SU-DHL-6 (cell line): Measurements from ENCODE around the gene FOXM1.

Experiments used
- H2AFZ ChIP-seq: fragments of 200-600 bp; sonication (generic); 2 replicates; pipeline ENCODE4 v1.6.1; 2014; ENCODE audit warnings: low read depth, mild to moderate bottlenecking, moderate library complexity, mixed read lengths, antibody characterized with exemption, low read length; ENCODE audit not compliant: severe bottlenecking
- H3F3A ChIP-seq: fragments of 200-600 bp; shearing (Covaris generic); 2 replicates; pipeline ENCODE4 v1.6.0; 2016; ENCODE audit warnings: antibody characterized with exemption, mild to moderate bottlenecking; ENCODE audit not compliant: insufficient read depth
- H3K27ac ChIP-seq: fragments of 200-600 bp; sonication (generic); 2 replicates; pipeline ENCODE4 v1.5.1; 2016; ENCODE audit warnings: low read depth, mild to moderate bottlenecking, low read length, moderate library complexity, mixed read lengths
- H3K27me3 ChIP-seq: fragments of 200-600 bp; sonication (generic), shearing (Covaris generic); 2 replicates; pipeline ENCODE4 v1.6.0; 2014; ENCODE audit warnings: mild to moderate bottlenecking, low read length
- H3K36me3 ChIP-seq: fragments of 200-600 bp; sonication (generic); 2 replicates; pipeline ENCODE4 v1.6.1; 2014; ENCODE audit warnings: mild to moderate bottlenecking, low read length, mixed read lengths
- H3K4me2 ChIP-seq: fragments of 300-600, 200-600 bp; shearing (Covaris generic), sonication (generic); 2 replicates; pipeline ENCODE4 v1.6.0; 2014; ENCODE audit warnings: low read length, low read depth, mild to moderate bottlenecking; ENCODE audit not compliant: poor library complexity, severe bottlenecking
- H3K4me3 ChIP-seq: fragments of 200-600 bp; sonication (generic); 2 replicates; pipeline ENCODE4 v1.5.1; 2014; ENCODE audit warnings: antibody characterized with exemption, low read length, mild to moderate bottlenecking, mixed read lengths; ENCODE audit not compliant: insufficient read depth, poor library complexity, severe bottlenecking
- H3K79me2 ChIP-seq: fragments of 200-600 bp; sonication (generic); 2 replicates; pipeline ENCODE4 v1.6.1; 2014; ENCODE audit warnings: mild to moderate bottlenecking, low read length, moderate library complexity; ENCODE audit not compliant: insufficient read depth
- H3K9ac ChIP-seq: fragments of 200-600 bp; sonication (generic); 2 replicates; pipeline ENCODE4 v1.7.0; 2014; ENCODE audit warnings: mild to moderate bottlenecking, low read length
- H3K9me2 ChIP-seq: fragments of 200-600 bp; sonication (generic); replicated peaks from 2 replicates; pipeline ENCODE4 v1.6.1; 2014; ENCODE audit warnings: low read length; ENCODE audit not compliant: insufficient read depth
- H3K9me3 ChIP-seq: fragments of 200-600 bp; sonication (generic); 2 replicates; pipeline ENCODE4 v1.6.1; 2014; ENCODE audit warnings: low read length, mixed read lengths; ENCODE audit not compliant: insufficient read depth
- H4K20me1 ChIP-seq: fragments of 200-600 bp; sonication (generic); 2 replicates; pipeline ENCODE4 v1.6.1; 2014; ENCODE audit warnings: low read depth, mild to moderate bottlenecking, antibody characterized with exemption, low read length, moderate library complexity, mixed read lengths
- CTCF ChIP-seq: fragments of 200-600 bp; sonication (generic); IDR thresholded peaks from one replicate; pipeline ENCODE4 v1.5.1; 2017; ENCODE audit warnings: antibody characterized with exemption, mild to moderate bottlenecking, low read length, moderate library complexity; ENCODE audit not compliant: insufficient read depth, poor library complexity, severe bottlenecking
- EZH2phosphoT487 ChIP-seq: fragments of 200-600 bp; sonication (generic), shearing (Covaris generic); conservative IDR thresholded peaks from 2 replicates; pipeline ENCODE4 v1.6.1; 2018; ENCODE audit warnings: mild to moderate bottlenecking, antibody characterized with exemption, low read length, moderate library complexity, mixed read lengths

FOXM1 gene

DNA sequence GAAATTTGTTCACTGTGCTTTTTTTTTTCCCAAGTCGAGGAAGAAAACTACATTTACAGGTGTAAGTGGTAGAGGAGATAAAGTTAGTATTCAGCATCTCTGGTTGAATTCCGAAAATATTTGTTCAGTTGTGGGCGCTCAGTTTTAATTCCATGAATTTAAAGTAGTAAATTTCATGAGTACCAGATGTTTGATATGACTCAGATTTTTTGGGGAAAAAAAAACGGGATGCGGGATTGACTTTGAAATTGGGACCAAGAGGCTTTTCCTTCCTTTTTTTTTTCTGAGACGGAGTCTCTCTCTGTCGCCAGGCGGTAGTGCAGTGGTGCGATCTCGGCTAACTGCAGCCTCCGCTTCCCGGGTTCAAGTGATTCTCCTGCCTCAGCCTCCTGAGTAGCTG is 15.3 kb upstream of the FOXM1 start:
- H3K27ac ChIP-seq = no peak overlapping the region
- H3K4me2 ChIP-seq = peak overlapping the region; percentile 82
- no peaks in the 10 kb centered on the region for H4K20me1 ChIP-seq
- no peak for TF ChIP-seq CTCF
- no peak for TF ChIP-seq EZH2phosphoT487
- H3F3A ChIP-seq = peaks cover 28% of the 10 kb centered on the region
- H2AFZ ChIP-seq = no peak overlapping the region
- H3K9me2 ChIP-seq = no peaks in the 10 kb centered on the region
- no peak overlapping the region for H3K4me3 ChIP-seq
- no peak overlapping the region for H3K9ac ChIP-seq
- H3K79me2 ChIP-seq = no peaks in the 10 kb centered on the region; the same call in 1 of the 2 replicates
- H3K9me3 ChIP-seq = no peaks in the 10 kb centered on the region
- H3K36me3 ChIP-seq = no peaks in the 10 kb centered on the region
- no peaks in the 10 kb centered on the region for H3K27me3 ChIP-seq

GRCh38 chr12:2891240-2892053 is 14.5 kb upstream of the FOXM1 start:
- Histone ChIP-seq H3F3A (peaks cover 28% of the 10 kb centered on the region), H3K4me2 (peak overlapping the region; percentile 82), H3K36me3 (no peaks in the 10 kb centered on the region), H3K4me3 (peak overlapping the region; percentile 73), H3K27ac (no peak overlapping the region), H2AFZ (peak overlapping the region; percentile 96), H3K9me2 (no peaks in the 10 kb centered on the region), H3K9me3 (no peaks in the 10 kb centered on the region), H3K79me2 (no peaks in the 10 kb centered on the region; the same call in 1 of the 2 replicates), H3K9ac (peak overlapping the region; percentile 77), H4K20me1 (no peaks in the 10 kb centered on the region), H3K27me3 (no peaks in the 10 kb centered on the region)
- TF ChIP-seq CTCF (no peak), EZH2phosphoT487 (no peak)

GRCh38 chr12:2890388-2891239 is 13.6 kb upstream of the FOXM1 start, which contains the start of gene TULP3:
Gene TULP3 (plus strand): TSS chr12:2890891. CDS start chr12:2890948, 57 bp downstream.
- Histone ChIP-seq H3K4me3 (peak within 1 kb of the TSS; percentile 73), H3K9me2 (no peaks in the 10 kb centered on the region), H3K79me2 (no peaks in the 10 kb centered on the region; the same call in 1 of the 2 replicates), H3K9ac (peak within 1 kb of the TSS; percentile 77), H3K36me3 (0 out of 2 replicates have a peak, but pooled peaks cover 2% of the 10 kb centered on the region), H3K27ac (peak within 1 kb of the TSS; percentile 54), H2AFZ (peak within 1 kb of the TSS; percentile 96), H3K4me2 (peak within 1 kb of the TSS; percentile 82), H3K9me3 (no peaks in the 10 kb centered on the region), H3K27me3 (no peaks in the 10 kb centered on the region), H4K20me1 (no peaks in the 10 kb centered on the region), H3F3A (peaks cover 28% of the 10 kb centered on the region)
- TF ChIP-seq EZH2phosphoT487 (no peak), CTCF (no peak)
